OCI-M2 (cell line): Measurements from ENCODE around the gene SLC47A1.

ENCODE experiments used
- DNase-seq: peaks from one replicate; lab custom pipeline; 2025; ENCODE audit not compliant: unreplicated experiment; lab: John Stamatoyannopoulos, UW

SLC47A1 gene

GRCh38 chr17:19596869-19597268 lies 63.2 kb downstream of the SLC47A1 start:
- no peak for DNase-seq

DNA sequence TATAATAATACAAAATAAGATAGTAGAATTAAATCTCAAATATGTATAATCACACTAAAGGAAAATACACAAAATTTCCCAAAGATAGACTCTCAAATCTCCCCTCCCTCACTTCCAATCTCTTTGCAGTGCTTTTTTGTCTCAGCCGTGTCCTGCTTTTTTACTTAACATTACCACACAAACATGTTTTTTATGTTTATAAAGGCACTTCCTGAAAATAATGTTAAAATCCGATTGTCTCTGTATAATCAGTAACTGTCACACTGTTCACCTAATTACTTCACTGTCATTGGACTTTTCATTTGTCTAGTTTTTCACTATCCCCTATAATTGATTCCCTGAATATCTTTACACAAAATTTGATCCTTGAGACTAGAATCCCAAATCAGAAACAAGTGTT lies 76.7 kb downstream of the SLC47A1 start:
- no peak for DNase-seq

DNA sequence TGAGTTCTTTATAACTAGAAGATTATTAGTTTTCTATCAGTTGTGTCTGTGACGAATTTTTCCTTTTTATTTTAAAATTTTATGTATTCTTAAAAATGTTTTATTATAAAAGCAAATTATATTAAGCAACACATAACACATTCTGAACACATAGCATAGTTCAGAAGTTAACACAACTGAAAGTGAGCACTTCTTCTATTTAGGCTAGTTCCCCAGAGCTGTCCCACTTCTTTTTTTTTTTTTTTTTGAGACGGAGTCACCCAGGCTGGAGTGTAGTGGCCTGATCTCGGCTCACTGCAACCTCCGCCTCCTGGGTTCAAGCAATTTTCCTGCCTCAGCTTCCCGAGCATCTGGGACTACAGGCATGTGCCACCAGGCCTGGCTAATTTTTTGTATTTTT lies 77.2 kb downstream of the SLC47A1 start:
- no peak for DNase-seq

DNA sequence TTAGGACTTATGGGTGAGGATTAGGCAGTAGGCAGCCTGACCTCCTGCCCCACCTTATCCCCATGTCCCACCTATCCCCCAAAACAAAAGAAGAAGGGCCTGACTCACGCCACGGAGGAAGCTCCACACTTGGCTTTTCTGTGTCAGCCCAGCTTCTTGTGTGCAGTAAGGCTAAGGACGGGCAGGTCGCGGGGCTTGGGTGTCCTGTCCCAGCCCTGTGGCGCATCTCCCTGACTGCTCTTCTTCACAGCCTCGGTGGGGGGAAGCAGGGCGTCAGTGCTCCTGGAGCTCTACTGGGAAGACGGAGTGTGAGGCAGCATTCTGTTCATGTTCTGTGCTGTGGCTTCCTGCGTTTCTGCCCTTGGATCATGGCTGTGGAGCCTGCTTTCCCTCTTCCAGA lies 80.3 kb downstream of the SLC47A1 start:
- no peak for DNase-seq

GRCh38 chr17:19614900-19615299 lies 81.2 kb downstream of the SLC47A1 start:
- no peak for DNase-seq

DNA sequence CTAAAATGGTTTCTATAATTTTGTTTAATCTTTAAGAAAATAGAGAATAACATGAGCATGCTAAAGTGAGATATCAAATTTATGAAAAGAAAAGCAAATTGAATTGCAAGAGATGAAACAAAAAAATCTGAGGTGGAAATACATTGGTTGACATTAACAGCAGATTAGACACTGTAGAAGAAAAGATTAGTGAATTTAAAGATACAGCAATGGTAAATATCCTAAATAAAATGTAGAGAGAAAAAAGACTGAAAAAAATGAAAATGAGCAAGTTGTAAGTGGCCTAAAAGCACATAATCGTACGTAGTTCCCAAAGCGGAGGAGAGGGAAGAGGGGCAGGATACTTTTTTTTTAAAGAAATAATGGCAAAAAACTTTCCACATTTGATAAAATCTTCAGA lies 84.4 kb downstream of the SLC47A1 start:
- DNase-seq = no peak

GRCh38 chr17:19619705-19620325 lies 86.2 kb downstream of the SLC47A1 start:
- DNase-seq = no peak

- no peak for DNase-seq
Measured at GRCh38 chr17:19621697-19622096, 88.0 kb downstream of the SLC47A1 start.

GRCh38 chr17:19626079-19626478 lies 92.4 kb downstream of the SLC47A1 start:
- no peak for DNase-seq
